GM18907 (cell line): ENCODE results near the gene ASPN.

ENCODE experiments used
- ATAC-seq: cut with Tn5 transposase; IDR thresholded peaks from one replicate; pipeline ENCODE4 v1.9.1; 2021; ENCODE audit warnings: mild to moderate bottlenecking, moderate library complexity; ENCODE audit not compliant: unreplicated experiment

Gene ASPN

DNA sequence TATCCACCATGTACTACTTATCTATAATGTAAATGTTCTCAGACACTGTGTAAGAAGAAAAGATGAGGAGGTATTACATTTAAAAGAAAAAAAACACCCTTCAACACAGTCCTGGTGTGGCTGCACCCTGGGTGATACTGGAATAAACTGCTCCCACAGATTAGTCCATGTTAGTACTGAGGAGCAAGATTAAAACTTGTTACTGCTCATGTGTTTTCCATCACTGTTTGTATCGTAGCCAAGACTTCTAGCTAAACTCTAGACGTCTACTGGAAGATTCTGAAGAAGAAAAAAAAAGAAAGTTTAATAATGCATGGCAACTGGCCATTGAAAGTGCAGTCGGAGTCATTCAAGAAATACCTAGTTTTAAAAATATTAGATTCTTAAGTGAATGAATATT, at the start of gene ASPN:
TSS of gene ASPN (minus strand) at position 178 of the 400 bp plus-strand sequence.
- no peak for ATAC-seq

DNA sequence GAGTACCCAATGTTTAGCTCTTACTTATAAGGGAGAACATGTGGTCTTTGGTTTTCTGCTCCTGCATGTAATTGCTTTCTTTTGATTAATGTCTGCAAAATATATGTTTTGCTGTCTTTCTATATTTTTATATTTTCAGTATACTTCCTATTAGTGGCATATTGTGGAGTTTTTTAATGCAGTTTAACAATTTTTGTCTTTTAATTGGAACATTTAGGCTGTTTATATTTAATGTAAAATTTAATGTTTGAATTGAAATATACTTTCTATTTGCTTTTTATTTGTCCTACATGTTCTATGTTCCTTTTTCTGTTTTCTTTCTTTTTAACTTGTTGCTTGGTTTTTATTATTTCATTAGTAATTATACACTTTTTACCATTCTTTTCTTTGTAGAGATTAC, 48.6 kb upstream of the ASPN start:
- ATAC-seq, result no peak

DNA sequence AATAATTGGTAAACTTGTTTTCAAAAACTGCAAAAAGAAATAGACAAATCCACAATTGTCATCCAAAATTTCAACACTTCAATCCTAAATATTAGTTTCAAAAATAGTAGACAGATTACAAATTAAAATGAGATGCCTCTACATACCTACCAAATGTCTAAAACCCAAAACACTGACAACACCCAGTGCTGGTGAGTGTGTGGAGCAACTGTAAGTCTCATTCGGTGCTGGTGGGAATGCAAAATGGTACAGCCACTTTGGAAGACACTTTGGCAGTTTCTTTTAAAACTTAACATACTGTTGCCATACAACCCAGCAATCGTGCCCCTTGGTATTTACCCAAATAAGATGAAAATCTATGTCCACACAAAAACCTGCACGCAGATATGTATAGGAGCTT, 46.8 kb upstream of the ASPN start:
- ATAC-seq, result no peak

DNA sequence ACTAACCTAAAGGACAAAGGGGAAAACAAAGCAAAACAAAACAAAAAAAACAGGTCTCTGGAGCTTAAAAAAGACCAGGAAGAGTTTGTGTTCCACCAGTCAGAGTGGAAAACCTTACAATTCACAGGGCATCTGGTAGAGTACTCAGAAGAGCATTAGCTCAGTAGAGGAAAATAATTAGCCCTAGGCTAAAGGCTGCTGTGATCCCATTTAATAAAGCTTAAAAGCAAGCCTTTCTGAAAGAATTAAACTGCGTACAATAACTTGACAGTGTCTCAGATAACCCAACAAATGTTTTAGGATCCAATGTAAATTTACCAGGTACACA, 46.2 kb upstream of the ASPN start:
- ATAC-seq, result no peak

DNA sequence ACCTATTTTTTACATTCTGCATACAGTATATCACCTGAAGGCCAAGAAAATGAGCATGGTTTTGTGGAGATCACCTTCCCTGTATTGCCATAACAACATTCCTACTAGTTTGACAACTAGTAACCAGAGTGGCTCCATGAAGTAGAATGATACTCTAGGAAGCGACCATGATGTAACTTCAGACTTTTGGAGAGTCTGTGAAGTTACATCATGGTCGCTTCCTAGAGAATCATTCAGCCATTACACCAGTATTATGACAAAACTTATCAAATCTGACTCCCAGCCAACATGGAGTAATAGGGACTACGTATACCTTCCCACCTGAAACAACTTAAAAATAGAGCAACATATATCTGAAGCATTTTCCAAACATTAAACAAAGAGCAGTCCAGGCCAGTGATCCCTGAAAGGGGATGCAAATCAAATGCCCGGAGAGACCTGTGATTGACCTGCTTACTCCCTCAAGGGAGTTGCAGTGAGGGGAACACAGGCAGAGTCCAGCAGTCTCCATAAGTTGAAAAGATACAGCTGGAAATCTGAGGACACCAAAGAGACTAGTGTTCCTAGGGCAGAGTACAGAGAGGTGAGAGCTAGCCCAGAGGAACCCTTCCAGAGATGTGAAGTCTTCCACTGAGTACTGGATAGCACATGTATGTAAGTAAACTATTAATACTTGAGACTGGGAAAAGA, 45.7 kb upstream of the ASPN start:
- no peak for ATAC-seq

DNA sequence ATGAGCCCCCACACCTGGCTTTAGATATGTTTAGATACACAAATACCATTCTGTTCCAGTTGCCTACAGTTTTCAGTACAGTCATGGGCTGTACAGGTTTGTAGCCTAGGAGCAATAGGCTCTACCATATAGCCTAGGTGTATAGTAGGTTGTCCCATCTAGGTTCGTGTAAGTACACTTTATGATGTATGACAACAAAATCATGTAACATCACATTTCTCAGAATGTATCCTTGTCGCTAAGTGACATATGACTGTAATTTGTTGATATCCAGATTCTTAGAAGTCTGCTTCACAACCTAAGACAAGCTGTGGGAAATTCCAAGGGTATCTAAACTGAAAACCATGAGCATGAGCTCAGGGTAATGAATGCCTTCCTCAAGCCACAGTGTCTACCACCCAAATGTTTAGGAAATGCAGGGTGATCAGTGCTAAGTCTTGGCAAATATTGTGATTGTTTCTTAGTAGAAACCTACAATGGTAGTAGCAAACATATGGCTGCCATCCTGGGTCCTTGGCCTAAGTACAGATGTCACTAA, 45.1 kb upstream of the ASPN start:
- ATAC-seq, result no peak

DNA sequence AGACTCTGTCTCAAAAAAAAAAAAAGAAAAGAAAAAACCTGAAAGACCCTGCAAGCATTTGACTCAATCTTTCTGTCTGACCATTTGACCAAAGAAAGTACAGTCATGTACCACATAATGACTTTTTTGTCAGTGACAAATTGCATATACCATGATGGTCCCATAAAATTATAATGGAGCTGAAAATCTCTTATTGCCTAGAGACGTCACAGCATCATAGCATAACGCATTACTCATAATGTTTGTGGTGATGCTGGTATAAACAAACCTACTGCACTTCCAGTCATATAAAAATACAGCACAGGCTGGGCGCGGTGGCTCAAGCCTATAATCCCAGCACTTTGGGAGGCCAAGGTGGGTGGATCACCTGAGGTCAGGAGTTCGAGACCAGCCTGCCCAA, 43.0 kb upstream of the ASPN start:
- no peak for ATAC-seq

DNA sequence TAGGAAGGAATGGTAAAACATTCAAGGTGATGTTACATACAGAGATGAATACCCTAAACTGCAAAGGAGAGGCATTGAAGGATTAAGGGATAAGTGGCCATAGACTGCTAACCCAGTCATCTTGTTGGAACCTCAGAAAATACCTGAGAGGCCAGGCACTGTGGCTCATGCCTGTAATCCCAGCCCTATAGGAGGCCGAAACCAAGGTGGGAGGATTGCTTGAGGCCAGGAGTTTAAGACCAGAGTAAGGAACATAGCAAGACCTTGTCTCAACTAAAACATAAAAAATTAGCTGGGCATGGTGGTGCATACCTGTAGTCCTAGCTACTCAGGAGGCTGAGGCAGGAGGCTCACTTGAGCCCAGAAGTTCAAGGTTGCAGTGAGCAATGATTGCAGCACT, 42.6 kb upstream of the ASPN start:
- no peak for ATAC-seq

DNA sequence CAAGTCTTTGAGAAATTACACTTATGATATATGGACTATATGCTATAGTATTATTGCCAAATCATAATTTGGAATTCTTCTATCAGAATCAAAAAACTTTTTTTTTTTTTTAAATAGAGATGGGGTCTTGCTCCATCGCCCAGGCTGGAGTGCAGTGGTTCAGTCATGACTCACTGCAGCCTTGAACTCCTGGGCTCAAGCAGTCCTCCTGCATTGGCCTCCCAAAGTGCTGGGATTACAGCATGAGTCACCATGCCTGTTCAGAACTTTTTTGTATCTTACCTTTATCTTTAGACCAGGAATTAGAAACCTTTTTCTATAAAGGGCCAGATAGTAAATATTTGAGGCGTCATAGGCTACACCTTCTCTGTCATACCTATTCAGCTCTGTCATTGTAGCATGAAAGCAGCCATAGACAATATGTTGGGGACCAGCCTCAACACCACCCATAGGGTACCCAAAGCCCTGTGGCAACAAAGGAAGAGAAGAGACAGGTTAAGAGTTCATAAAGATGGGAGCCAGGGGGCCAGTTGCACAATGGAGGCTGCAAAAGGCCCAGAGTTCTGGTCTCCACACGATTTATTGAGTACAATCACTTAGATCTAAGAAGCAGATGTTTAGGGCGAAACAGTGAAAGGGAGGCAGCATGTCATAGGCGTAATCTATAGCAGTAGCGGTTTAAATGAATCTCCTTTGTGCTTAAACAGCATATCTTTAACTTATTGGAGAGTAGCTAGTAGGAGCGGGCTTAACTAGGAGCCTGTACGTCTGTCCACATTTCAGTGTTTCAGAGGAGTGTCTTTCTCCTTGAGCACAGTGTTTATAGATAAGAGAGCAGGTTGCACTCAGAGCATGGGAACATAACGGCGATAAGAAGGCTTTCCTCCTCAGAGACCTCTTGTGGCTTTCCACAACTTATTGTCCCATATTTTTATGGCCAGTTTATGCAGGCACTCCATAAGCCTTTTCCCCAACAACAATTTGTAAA, 41.0 kb upstream of the ASPN start:
- no peak for ATAC-seq

DNA sequence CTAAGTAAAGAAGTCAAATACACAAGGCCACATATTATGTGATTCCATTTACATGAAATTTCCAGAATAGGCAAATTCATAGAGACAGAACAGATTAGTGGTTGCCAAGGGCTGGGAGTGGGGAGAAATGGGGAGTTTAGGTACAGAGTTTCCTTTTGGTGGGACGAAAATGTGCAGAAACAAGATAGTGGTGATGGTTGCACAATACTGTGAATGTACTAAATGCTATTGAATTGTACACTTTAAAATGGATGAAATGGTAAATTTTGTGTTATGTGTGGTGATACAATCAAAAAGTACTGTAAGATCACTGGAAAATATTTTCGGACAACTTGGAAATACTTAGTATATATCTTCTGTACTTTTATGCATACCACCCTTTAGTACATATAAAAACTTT, 38.5 kb upstream of the ASPN start:
- no peak for ATAC-seq

DNA sequence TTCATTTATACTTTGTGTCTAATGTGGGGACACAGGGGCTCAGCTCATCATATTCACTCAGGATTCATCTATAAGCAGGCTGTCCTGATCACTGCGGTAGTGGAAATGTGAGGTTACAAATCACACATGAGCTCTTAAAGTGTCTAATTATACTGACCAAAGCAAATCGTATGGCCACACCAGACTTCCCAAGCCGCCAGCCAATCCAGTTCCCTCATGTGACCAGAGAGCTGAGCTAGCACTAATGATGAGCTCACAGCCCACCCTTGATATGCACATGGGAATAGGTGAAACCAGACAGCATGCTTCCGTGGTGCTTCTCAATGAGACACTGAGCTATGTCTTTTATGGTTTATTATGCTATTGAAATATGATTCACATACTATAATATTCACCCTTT, 35.9 kb upstream of the ASPN start:
- no peak for ATAC-seq

DNA sequence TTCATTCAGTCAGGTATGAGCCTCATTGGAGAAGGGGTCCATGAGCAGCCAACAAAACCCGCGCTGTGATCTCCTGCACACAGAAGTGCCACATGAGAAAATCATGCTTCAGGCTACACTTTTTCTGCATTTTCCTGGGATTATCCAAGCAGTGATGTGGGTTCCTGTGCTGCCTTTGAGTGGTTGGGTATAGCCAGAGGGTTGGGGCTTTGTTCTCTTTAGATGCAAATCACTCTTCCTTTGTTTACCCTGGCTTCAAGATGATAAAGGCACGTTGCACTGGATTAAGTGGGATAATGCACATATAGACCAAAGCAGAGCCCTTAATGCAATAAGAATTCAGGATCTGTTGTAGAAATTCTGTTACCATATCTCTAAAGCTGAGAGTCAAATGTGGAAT, 34.7 kb upstream of the ASPN start:
- no peak for ATAC-seq

DNA sequence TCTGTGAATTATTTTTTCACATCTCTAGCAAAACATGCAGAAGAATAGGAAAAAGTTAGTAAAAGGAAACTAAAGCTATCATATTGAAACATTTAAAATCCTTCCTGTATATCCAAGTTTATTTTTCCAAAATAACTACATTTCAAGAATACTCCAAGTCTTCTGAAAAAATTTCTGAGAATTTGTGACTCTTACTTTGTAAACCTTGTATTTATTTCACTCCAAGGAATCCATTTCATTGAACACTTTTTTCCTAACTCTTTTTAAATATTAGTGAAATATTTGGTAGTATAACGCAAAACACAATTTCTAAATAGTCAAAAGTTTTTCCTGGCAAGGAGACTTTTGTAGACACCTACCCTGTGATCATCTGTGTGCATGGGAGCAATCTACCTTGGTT, 34.2 kb upstream of the ASPN start:
- ATAC-seq, result no peak

DNA sequence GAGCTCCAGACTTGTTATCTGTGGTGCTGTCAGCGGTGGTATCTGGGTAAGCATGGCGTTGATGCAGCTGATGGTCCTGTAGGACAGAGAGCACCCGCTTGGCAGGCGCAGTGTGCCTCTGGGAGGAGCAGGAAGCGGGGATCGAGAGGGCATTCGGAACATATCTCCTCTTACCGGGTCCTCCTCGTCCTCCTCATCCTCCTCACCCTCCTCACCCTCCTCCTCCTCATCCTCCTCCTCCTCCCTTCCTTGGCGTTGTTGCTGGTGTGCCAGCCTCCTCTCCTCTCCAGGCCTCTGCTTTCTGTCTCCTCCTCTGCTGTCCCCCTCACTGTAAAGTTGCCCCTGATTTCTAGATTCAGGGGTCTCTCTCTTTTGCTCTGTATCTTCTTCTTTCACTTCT, 32.3 kb upstream of the ASPN start:
- ATAC-seq, result no peak

DNA sequence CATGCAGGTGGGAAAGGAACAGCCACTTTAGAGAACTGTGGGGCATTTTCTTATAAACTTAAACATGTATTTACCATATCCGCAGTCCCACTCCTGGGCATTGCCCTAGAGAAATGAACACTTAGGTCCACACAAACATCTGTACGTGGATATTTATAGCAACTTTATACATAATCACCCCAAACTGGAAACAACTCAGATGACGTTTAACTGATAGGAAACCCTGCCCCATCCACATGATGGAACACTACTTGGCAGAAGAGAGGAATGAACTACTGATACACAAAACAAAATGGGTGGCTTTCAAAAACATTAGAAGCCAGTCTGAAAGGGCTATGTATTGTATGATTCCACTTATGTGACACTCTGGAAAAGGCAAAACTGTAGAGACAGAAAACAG, 31.0 kb upstream of the ASPN start:
- ATAC-seq, result no peak

DNA sequence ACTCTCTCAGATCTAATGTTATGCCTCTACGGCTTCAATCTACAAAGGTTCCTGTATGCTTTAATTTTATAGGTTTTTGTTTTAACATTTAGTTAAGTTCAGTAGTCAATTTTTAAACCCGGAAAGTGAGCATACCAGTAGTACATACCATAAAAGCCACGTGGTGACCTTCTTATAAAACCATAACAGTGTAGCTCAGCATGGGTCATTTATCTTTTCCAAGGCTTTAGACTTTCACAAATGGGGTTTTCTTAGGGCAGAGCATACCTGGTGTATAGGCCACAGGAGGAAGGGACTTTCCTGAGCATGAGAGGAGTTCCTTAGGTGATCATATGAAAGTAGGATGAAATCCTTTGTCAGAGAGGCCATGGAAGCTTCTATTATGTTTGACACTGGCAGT, 30.3 kb upstream of the ASPN start:
- ATAC-seq, result no peak

DNA sequence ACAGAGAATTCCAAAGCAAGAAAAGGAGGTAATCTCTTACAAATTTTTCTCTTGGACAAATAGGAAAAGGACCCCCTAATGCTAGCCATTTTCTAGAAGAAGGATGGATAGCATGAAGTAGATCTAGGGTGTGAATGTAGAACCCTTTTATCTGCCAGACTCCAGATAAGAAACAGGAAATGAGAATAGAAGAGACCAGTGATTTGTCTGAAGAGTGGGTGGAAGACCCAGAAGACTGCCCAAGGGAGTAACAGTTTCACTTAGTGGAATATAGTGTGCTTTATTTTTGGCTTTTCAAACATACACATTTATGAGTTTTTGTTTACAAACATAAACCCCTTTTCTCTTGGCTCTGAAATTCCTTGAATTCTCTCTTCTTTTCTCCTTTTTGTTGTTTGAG, 28.4 kb upstream of the ASPN start:
- ATAC-seq, result no peak

DNA sequence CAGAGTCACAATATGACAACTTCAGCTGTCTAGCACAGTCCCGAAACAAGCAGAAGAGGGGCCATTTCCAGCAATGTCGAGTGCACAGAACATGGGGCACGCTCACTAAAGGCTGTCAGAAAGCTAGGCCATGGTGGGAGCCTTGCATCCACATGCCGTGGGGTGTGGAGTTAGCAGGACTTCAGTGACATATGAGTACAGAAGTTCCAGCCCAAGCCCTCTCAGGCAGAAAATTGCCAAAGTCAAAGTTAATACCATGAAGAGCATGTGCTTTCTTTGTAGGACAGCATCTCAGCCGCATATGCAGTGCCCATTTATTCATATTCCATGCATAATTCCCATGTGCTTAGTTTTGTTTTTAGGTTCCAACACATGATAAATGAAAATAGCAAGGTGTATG, 26.7 kb upstream of the ASPN start:
- ATAC-seq, result no peak

DNA sequence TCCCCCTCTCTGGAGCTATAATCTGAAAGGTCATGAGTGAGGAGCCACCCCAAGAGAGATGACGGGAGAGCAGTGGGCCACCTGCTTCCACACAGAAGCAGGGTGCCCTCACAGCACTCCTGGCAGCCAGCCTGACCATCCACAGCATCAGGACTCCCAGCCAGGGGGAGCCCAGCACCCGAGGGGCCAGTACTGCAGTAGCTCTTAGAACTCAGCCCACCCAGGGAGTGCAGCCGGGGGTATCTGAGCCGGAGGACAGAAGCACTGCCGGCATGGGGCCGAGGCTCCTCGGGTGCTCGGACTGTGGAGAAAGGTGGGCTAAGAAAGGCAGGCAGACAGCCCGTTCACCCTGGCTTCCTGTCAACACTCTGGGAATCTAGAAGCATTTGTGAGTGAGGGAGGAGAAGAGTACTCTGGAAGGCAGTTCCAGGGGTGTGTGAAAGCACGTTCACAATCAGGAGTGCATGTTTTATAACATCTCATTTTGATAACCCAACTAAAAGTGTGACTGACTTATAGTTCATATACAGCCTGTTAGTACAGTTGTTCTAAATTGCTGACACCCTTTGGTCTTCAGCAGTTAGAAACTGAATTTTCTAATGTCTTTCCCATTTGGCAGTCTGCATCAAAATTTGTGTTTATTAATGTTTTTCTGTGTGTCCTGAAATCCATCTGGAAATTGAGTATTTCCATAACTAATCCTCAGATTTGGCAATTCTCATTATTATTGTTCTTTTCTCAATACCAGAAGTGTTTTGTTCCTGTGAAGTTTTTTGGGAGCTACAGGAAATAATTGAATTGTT, 25.9 kb upstream of the ASPN start:
- no peak for ATAC-seq

DNA sequence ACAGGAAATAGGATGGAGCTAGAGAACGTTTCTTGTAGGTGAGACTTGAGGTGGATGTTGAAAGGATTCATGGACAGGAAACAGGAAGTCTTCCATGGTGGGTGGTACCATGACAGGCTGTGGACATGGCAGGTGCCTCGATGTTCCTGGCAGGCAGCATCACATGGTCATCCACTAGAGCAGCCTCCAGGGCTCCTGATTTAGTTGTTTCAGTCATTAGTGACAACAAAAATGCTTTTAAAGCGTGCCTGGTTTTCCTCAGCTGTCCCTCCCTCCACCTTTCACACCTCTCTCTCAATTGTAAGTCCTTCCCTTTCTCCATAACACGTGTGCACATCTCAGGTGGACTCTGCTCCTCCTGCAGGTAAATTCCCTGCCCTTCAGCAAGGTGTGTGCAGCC, 25.2 kb upstream of the ASPN start:
- no peak for ATAC-seq

DNA sequence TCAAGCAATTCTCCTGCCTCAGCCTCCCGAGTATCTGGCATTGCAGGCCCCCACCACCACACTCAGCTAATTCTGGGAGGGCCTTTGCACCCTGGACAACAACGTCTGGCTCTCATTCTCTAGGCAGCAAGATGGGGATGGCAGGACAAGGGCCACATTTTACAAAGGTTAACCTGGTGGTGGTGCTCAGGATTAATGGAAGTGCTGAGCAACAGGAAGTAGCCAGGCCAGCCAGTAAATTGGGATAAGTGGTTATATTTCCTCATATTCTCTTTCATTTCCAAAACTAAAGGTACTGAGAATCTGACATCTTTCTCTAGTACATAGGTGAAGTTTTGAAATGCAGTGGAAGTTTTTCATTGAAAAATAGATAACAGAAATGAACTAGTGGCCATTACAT, 24.7 kb upstream of the ASPN start:
- ATAC-seq, result no peak
